ENCODE data around the gene MARCHF7.
"Not testable (repeated sequence)": the region's sequence is repeated elsewhere in the genome, so short reads cannot be mapped to it uniquely, and the experiment has no call there.

MARCHF7 gene

GRCh38 chr2:159712143-159712928 is at the start of gene MARCHF7:
TSS of gene MARCHF7 (plus strand) at chr2:159712506. CDS start at chr2:159729023, 16,517 bp downstream.
- peak; percentile 97 for DNase-seq

GRCh38 chr2:159667423-159667822 is 44.9 kb upstream of the MARCHF7 start:
- not testable (repeated sequence) for DNase-seq

- no peak for DNase-seq
Observed at GRCh38 chr2:159671047-159671446, 41.3 kb upstream of the MARCHF7 start.

DNA sequence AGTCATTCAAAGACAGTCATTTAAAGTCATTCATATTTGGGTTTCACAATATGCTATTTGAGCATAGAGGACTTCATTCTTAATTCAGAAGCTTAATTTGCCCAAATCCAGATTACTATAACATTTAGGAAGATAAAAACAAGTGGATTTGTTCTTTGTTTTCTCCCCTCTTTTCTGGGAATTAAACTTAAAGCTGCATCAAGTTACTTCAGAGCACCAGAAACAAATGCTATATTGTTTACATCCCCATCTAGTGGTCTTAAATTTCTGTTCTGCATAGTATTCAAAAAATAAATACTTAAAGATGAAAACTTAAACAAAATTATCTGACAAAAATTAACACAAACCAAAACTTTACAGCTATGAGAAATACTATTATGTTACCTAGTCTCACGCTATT is 34.7 kb upstream of the MARCHF7 start:
- no peak for DNase-seq

- DNase-seq, result no peak
Observed at GRCh38 chr2:159680692-159681091, 31.6 kb upstream of the MARCHF7 start.

- no peak for DNase-seq
Observed at GRCh38 chr2:159683817-159684216, 28.5 kb upstream of the MARCHF7 start.

GRCh38 chr2:159684796-159685195 is 27.5 kb upstream of the MARCHF7 start:
- DNase-seq, result no peak

GRCh38 chr2:159694500-159695040 is 17.7 kb upstream of the MARCHF7 start:
- DNase-seq, result no peak

GRCh38 chr2:159695795-159696448 is 16.4 kb upstream of the MARCHF7 start:
- DNase-seq, result no peak

DNA sequence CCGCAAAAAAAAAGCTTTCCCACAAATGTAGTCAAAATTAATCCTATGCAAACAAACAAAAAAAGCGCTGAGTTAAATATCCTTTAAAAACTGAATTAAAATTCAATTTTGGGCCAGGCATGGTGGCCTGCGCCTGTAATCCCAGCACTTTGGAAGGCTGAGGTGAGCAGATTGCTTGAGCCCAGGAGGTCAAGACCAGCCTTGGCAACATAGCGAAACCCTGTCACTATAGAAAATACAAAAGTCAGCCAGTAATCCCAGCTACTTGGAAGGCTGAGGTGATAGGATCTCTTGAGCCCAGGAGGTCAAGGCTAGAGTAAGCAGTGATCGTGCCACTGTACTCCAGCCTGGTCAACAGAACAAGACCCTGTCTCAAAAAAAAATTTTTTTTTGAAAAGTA is 8.8 kb upstream of the MARCHF7 start:
- no peak for DNase-seq

DNA sequence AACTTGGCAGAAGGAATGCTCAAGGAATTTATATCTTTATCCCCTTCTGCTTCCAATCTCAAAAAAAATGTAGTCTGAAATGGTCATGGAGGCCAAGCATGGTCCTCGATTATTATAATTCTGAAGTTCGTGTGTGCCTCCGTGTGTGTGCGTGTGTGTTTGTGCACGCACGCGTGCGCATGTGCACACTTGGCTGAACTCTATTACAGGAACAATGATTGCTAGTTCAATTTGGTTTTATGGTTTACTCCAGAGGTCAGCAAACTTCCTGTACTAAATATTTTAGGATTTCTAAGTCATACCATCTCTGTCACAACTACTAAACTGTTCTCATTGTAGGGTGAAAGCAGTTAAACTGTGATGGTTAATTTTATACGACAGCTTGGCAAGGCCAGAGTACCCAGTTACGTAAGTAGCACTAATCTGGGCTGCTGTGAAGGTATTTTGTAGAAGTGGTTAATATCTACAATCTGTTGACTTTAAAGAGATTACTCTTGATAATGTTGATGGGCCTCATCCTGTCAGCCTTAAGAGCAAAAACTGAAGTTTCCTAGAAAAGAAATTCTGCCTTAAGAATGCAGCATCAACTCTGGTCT is 5.8 kb upstream of the MARCHF7 start:
- DNase-seq, result no peak

DNA sequence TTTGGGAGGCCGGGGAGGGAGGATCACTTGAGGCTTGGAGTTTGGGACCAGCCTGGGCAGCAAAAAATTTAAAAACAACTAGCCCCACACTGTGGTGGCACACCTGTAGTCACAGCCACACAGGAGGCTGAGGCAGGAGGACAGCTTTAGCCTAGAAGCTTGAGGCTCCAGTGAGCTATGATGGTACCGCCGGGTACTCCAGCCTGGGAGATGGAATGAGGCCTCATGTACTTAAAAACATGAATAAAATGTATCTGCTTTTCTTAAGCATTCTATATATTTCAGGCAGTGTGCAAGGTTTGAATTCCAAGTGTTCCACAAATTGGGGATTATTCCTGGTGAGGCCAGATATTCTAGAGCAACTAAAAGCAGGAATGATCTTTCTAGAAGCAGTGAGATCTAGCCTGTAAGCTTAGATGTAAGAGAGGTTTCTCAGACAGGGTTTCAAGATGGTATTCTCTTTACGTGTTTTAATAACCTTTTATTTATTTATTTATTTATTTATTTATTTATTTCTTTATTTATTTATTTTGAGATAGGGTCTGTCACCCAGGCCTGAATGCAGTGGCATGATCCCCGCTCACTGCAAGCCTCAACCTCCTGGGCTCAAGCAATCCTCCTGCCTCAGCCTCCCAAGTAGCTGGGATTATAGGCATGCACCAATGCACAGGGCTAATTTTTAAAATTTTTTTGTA is 4.1 kb upstream of the MARCHF7 start:
- DNase-seq, result no peak

DNA sequence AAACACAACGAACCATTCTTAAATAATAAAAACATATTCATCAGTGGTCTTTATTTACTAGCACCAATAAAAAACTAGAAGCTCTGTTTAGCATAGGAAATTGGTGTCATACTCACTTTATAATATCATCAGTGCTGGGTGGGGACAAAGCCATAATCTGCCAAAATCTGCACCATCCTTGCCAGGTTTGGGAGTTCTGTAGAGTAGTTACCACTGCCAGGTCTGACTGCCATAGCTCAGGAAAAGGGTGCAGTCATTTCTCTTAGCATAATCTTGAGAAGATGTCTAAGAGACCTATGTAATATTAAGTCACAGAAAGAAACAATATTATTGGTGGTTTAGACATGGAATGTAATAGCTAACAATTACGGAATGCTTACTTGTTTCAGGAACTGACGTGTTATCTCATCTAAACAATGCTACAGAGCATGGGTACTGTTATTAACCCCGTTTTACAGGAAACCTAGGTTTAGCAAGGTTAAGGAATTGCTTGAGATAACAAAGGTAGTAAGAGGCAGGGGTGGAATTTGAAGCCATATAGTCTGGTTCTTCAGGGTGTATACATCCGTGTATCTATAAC is 1.6 kb upstream of the MARCHF7 start:
- no peak for DNase-seq

- no peak for DNase-seq
Observed at GRCh38 chr2:159711562-159712142, 654 bp upstream of the MARCHF7 start.

GRCh38 chr2:159712929-159713420 is 669 bp downstream of the MARCHF7 start:
- no peak for DNase-seq

GRCh38 chr2:159713631-159714246 is 1.4 kb downstream of the MARCHF7 start:
- no peak for DNase-seq

DNA sequence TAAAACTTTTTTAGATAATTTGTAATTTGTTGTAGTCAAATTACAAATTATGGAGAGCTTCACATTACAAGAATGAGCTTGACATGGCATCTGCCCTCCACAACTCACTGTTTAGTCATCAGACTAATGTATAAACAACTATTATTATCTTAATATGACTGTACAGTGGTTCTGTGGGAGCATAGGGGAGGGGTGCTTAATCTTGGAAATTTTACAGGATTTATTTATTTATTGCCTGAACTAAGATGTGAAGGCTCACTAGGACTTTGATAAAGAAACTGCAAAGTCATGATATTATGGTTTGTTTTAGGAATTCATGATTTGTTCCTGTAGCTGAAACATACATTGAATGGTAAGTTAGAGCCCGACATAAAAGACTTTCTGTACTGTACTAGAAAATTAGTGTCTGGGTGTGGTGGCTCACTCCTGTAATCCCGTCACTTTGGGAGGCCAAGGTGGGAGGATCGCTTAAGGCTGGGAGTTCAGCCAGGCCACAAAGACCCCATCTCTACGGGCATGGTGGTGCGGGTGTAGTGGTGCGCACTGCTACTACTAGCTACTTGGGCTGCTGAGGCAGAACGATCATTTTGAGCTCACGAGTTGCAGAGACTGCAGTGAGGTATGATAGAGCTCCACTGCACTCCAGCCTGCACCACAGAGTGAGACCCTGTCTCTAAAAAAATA is 2.1 kb downstream of the MARCHF7 start:
- no peak for DNase-seq

- DNase-seq, result no peak
Observed at GRCh38 chr2:159715451-159715850, 3.1 kb downstream of the MARCHF7 start.

DNA sequence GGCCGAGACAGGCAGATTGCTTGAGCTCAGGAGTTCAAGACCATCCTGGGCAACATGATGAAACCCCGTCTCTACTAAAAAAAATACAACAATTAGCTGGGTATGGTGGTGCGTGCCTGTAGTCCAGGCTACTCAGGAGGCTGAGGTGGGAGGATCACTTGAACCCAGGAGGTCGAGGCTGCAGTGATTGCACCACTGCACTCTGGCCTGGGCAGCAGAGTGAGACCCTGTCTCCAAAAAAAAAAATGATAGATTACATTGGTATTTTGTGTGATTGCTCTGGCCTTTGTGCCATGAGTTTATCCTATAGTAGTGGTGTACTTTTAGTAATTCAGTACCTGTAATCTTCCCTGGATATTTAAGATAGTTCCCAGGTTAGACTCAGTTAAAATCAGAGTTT is 4.1 kb downstream of the MARCHF7 start:
- not testable (repeated sequence) for DNase-seq

GRCh38 chr2:159716857-159717256 is 4.6 kb downstream of the MARCHF7 start:
- no peak for DNase-seq

GRCh38 chr2:159720676-159721075 is 8.4 kb downstream of the MARCHF7 start:
- DNase-seq, result no peak
